GM21529 (cell line): ENCODE results near the gene DHRS1.

Source experiments
- ATAC-seq: cut with Tn5 transposase; IDR thresholded peaks from one replicate; pipeline ENCODE4 v1.9.1; 2021; ENCODE audit not compliant: unreplicated experiment

The DHRS1 gene

DNA sequence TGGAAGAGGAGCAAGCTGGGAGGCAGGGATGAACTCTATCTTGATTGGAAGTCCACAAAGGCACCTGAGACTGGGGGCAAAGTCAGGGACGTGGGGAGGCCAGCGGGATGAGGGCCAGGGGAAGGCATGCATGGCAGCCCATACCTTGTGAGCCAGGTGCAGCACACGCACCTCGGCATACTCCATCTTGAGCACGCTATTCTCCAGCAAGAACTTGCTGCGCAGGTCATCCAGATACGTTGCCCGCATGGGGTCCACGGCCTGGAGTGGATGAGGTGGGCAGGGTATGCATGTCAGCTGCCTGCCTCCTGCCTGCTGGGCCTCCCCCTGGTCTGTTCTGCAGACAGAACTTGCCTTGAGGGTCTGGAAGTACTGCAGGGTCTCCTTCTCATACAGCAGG is 32.1 kb downstream of the DHRS1 start:
- ATAC-seq = no peak

DNA sequence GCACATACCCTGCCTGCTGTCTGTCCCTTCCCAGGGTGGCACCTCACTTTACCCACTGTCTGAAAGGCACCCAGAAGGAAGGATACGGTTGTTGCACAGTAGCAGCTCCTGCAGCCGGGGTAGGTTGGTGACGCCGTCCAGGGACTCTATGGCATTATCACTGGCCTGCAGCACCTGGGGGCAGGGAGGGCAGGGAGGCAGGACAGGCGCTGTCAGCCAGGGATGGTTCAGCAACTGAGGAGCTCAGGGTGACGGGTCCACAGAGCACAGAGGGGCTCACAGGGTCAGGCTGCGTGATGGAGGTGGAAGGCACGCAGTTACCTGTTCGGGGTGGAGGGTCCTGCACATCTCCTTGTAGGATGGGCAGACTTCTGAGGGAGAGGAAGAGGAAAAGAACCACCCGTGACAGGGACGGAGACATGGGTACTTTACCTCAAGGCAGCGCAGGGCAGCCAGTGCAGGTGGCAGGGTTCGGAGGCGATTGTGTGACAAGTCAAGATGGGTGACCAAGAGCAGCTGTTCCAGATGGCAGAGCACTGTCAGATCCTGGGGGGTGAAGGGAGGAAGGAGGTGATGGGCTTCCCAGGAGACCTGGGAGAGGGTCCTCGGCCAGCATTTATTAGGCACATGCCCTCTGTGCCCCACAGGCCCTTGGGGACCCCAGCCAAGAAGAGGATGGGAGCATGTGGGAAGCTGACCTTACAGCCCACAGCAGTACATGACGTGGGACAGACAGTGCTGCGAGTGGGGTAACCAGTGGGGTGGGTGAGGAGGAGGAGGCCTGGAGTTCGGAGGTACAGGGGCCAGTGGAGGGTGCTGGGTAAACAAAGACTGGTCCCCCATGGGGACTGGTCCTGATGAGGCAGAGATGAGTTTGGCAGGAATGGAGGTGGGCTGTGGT is 33.0 kb downstream of the DHRS1 start:
- ATAC-seq = no peak

DNA sequence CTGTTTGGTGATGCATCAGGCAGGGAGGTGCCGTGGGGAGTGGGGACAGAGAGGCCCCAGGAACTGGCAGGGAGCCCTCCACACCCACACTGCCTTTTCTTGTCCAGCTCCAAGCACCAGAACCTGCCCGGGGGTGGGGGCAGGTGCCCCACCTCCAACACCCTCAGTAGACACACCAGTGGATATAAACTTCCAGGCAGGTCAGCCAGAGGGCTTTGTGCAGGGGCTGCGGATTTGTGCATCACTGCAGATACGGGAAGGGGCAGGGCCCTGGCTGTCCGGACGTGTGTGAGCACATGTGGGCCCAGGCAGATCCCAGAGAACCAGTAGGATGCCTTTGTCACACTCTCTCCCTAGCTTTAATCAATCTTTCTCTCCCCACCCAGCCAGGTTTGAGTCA is 35.3 kb downstream of the DHRS1 start:
- no peak for ATAC-seq

DNA sequence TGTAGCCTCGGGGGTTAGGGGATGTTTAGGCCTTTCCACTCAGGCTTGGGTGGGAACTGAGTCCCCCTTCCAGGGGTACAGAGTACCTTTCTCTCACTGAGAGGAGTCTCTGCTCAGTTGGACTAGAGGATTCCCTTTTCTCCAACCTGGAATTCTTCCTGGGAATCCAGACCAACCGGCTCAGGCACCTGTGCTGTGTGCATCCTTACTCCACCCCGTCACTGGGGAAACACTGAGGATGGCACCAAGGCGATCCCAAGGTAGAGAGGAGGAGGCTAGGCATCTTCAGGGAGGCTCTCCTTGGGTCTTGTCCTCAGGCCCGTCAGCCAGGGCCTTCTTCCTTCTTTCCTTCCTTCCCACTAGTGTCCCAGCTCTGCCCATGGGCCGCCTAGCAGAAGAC is 35.7 kb downstream of the DHRS1 start:
- ATAC-seq = no peak

DNA sequence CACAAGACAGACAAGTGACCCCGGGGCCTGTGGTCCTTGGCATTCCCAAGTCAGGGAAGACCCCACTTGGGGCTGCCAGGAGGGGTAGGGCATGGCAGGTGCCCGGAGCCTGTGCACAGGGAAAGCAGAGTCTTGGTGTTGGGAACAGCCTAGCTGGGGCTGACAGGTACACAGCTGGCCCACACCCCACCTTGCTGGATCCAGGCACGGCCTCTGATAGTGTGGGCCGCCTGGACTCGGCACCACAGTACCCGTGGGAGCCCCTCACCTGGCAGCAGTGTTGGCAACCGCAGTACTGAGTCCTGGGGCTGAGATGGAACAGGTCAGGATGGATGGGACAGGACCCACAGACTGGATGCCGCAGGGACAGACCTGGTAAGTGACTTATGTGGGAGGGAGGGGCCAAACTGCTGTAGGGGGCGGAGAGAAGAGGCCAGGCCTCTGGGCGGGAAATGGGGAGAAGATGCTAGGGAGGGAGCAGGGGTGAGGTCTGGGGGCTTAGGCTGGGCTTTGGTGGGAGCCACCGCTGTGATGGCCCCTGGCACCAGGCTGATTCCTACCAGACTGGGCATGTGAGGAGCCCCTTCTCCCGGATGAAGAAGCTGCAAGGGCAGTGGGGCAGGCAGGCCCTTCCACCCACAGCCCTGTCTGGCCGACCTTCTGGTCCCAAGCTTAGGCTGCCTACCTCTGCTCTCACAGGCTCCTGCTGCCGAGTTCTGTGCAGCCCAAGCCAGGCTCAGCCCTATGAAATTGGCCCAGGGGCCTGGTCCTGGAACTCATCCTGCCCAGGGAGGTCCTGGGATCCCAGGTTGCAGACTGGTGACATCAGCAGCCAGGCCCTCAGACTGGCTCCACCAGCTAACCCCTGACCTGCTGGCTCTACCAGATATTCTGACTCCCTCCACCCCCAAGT is 36.5 kb downstream of the DHRS1 start, which contains the start of gene TGM1:
Gene TGM1 (minus strand): TSS at position 357 of the 913 bp plus-strand sequence. CDS start 825 bp downstream, outside the sequence.
- ATAC-seq = no peak

DNA sequence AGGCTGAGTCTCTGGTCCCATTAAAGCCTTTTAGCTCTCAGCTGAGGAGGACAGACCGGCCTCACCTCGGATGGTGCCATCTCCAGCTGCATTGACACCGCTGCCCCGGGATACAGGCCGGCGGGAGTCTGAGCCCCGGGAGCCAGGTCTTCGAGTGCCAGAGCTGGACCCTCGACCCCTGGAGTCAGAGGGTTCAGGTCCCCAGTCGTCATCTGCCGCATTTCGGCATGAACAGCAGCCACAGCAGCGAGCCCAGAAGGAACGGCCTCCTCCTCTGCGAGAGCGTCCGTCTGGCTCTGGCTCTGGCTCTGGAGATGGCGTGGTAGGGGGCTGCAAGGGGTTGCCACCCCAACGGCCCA is 37.6 kb downstream of the DHRS1 start:
- ATAC-seq = no peak

DNA sequence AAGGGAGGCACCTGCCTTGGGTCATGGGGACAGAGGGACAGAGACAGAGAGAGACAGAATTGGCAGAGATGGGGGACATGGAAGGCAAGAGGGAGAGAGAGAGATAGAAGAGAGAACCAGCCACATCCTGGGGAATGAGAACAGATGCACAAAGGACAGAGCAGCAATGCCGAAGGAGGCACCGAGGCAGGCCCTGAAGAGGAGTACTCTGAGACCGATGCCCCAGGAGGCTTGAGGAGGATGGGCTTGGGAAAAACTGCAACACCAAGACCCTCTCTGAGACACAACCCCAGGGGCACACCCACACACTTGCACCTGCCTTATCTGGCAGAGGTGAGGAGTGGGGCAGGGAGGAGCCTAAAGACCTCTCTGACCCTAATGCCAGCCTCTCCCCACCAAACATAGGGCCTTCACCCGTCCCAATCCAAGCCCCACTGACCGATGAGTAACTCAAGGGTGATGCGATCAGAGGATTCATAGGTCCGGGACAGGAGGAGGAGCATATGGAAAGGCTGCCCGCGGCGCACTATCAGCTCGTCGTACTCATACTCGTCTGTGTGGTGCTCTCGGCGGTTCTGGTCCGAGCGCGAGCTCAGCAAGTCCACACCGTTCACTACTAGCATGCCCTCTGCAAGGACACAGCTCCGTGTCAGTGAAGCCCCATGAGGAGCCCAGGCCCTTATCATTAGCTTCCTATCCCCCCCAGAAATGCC is 38.2 kb downstream of the DHRS1 start:
- ATAC-seq = no peak

DNA sequence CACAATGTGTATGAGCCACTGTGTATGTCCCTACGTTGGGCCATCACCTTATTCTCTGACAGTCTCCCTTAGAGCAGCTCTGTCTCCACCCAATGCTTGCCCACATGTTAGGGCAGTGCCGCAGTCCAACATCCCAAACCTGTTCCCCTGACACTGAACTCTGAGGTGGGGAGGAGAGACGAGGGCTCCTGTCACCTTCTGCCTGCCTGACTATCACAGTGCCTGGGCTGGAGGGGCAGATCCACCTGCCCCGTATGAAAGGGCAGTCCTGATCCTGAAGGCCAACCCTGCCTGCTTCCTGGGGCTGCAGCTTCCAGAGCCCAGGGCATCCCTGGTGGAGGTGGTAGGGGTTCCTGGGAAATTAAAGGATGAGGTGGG is 38.8 kb downstream of the DHRS1 start:
- ATAC-seq = no peak

DNA sequence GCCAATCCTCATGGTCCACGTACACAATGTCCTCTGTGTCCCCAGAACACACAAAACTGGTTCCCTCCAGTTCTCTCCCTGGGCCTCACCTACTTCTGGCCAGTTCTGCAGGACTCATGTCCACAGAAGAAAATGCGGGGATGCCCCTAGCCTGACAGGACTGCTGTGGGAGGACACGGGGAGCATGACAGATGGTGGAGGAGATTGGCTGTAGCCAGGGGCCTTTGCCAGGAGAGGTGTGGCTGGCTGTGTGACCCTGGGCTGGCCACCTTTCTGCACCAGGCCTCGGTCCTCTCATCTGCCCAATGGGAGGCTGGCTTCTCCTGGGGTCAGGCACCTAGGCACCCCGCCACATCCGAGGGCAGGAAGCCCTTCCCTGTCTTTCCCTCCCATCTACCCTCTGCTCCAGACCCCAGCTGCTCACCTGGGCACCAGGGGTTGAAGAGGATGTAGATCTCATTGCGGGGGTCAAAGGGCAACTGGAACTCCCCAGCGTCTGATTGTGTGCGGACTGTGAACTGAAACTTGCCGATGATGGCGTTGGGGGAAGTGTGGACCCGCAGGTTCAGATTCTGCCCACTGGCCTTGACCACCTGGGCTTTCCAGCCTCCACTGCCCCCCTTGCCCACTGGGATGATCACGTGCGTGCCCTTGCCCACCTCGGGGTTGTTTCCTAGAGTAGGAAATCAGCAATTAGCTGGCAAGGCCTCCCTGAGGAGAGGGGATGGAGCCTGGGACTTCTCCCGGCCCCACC is 39.4 kb downstream of the DHRS1 start:
- ATAC-seq = no peak

DNA sequence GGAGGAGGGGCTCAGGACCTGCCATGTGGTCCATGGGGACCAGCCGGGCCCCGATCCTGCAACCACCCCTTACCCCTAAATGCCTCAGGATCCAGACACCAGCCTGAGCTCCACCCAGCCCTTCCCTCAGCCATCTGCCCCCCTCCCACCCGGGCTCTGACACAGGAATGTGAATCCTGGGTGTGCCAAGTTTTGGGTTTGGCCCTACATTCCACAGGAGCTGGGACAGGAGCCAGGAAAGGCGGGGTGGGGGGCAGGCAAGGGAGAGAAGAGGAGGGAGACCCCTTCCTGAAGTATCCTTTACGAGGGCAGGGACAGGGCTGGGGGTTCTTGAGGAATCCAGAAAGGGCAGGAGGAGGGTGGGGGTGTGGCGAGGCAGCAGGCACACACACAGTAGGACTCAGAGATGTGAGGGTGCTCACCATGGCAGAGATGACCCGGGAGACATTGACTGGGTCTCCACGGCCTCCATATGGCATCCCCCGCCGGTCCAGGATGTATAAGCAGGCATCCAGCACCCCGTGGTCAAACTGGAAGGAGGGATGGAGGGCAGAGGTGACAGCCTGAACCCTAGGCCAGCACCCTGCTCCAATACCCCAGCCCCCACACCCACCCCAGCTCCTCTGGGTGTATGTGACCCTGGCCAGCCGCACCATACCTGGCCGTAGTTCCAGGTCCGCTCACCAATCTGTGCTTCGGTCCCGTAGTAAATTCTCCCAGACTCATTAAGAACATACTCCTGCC is 40.1 kb downstream of the DHRS1 start:
- no peak for ATAC-seq

DNA sequence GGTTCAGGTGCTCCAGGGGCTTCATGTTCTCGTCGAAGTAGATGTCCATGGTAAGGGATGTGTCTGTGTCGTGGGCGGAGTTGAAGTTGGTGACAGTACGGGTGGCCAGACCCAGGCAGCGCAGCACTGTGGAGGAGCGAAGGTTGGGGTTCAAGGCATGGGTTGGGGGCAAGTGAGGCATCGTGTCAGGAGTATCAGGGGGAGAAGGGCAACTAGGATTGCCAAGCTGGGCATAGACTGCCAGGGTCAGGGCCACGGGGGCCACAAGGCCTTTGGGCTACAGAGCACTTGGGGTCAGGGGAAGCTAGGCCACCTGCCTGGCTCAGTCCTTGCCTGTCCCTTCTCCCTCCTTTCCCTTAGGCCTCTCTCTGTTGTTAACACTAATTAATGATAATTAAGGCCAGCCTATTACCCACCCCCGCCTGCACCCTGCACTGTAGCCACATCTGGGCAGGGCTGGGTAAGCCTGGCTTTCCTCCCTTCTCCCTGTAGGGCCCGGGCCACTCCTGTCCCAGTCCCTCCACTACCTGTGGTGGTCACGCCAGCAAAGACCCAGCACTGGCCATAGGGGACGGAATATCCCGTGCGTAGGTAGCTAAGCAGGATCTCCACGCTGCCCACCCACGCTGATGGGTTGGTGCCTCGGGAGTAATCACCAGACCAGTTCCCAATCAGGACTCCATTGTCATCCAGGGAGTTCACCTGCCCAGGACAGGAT is 40.9 kb downstream of the DHRS1 start:
- ATAC-seq = no peak

DNA sequence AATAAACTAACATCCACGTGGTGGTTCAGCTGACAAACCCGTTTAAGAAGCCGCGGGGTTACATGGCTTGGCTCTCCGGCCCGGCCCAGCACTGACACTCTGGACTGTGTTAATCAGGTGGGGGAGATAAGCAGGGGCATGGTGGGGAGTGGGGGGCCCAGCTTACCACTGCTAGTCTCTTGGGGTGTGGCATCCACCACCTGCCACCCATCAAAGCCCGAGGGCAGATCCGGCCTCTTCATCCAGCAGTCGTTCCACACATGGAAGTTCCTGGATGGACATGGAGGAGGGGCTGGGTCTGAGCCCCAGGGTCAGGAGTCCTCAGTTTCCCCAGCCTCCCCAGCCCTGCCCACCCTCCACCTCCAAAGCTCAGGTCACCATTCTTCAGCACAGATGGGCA is 41.5 kb downstream of the DHRS1 start:
- no peak for ATAC-seq

DNA sequence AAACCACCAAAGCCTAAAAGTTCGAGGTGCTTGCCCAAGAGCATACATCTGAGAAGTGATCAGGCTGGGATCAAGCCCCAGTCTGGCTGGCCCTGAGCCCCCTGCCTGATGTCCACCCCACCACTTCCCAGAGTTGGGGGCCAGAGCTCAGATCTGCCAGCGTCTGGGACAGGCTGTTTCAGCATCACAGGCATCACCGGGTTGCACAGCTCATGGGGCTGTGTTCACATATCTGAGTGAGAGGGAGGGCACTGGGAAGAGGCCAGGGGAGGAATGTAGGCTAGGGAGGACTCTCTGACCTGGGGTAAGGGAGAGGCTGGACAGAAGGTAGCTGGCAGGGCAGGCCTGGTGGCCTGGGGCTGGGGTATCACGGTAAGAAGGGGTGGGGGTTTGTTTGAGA is 42.6 kb downstream of the DHRS1 start:
- no peak for ATAC-seq

DNA sequence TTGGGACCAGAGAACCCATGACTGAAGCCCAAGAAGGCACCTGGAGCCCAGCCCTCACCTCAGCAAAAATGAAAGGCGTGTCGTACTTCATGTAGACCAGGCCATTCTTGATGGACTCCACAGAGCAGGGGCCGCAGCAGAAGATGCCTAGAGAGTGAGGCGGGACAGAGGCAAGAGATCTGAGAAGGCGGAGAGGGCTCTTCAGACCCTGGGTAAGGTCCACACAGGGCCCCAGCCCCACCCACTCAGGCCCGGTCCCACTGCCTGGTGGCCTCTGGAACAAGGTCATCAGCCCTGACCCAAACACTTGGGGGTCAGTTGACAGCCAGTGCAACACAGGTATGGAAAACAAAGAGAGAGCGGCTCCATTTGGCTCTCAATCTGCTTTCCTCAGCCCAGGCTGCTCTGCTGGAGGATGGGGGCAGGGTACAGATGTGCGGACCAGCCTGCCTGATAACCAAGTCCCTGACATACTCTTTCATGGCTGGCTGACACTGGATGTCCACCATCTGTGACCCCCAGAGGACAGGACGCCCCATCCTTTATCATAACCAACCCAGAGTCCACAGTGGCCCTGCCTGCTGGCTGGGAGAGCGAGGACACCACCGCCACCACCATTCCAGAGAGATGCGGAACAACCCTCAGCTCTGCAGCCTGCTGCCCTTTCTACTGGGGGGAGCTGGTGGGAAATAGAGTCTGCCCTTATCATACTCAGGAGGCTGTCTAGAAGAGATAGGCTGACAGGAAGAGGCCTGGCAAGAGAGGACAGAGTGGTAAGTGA is 43.5 kb downstream of the DHRS1 start:
- no peak for ATAC-seq

DNA sequence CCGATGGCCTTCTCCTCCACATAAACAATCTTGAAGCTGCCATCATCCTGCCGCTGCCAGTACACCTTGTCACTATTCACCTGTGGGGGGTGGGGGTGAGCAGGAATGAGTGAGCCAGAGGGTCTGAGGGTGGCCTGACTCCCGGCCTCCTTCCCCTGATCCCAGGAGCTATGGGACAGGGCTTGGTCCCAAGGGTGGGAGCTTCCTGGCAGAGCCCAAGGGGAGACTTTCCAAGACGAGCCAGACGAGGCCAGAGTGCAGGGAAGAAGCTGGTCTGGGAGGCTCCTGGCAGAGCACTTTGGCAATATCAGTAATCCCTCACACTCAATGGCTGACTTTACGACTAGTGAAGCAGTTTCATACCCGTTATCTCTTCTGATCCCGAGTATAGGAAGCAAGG is 44.1 kb downstream of the DHRS1 start:
- no peak for ATAC-seq

DNA sequence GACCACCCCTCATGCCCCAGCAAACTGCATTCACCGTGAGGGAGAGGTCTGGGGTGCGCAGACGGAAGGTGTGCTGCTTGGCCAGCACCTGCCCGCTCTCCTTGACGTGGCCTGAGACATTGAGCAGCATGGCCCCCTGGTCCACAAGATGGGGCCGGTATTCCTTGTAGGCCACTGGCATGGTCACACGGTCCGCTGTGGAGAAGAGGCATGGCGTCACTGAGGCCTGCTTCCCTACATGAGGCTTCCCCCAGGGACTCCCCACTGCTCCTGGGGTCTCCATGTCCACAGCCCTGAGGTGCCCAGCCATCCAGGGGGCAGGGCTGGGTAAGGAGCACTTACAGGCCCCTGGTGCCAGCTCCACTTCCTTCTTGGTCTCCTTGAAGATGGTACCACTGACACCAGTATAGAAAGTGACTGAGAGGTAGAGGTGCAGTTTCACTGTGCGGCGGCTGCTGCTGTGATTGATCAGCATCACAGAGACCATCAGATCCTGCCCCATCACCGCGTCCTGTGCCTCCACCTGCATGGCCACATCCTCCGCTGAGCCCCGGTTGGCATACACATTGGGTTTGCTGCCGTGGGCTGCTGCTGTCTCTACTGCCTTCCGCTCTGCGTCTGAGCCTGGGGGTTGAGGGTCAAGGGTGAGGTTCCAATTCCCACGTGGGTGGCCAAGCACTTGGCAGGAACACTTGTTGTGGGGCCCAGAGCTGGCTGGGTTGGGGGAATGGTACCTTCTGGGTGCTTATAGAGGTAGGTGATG is 44.8 kb downstream of the DHRS1 start:
- ATAC-seq = no peak

DNA sequence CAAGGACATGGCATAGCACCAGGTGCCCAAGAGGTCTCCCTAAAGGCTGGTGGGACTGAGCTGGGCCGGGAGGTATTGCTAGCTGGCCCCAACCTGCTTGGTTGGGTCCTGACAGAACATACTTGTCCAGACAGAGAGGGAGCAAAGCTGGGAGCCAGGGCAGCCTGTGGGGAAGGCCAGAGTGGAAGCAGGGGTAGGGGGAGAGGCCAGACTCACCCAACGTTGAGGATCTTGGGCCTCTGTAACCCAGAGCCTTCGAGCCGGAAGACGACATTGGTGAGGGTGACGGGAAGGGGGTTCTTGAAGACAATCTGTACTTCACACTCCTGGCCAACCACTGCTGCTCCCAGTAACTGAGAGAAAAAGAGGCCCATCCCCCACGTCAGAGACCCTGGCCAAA is 45.6 kb downstream of the DHRS1 start:
- ATAC-seq = no peak
